ENCODE data around the gene NANOS3.

NANOS3 gene

GRCh38 chr19:13906910-13907309 lies 30.0 kb downstream of the NANOS3 start:
- peaks cover 17% of the 10 kb centered on the region for H3K79me2 ChIP-seq (ENCODE audit: control insufficient read depth, low read length)
- H3K4me3 ChIP-seq (ENCODE audit: low read length) = peak overlapping the region; percentile 78
- H3K9me2 ChIP-seq (replicated peaks; ENCODE audit: control insufficient read depth, low read length) = no peaks in the 10 kb centered on the region
- peaks cover 27% of the 10 kb centered on the region for H3K4me1 ChIP-seq (ENCODE audit: control insufficient read depth, low read length)
- H3K9me3 ChIP-seq (ENCODE audit: control insufficient read depth, insufficient read depth, low read length) = no peaks in the 10 kb centered on the region
- H3K4me2 ChIP-seq (ENCODE audit: low read length) = peak overlapping the region; percentile 80
- H3K27ac ChIP-seq (ENCODE audit: low read depth, low read length) = no peak overlapping the region
- no peak for TF ChIP-seq EZH2phosphoT487 (IDR thresholded peaks at IDR 0.05; ENCODE audit: borderline replicate concordance, low read length)
- TF ChIP-seq CTCF (IDR thresholded peaks at IDR 0.05; ENCODE audit: low read depth, low read length, poor library complexity, severe bottlenecking) = no peak
- no peaks in the 10 kb centered on the region for H4K20me1 ChIP-seq (ENCODE audit: control insufficient read depth, insufficient read depth, low read depth, low read length)
- no peaks in the 10 kb centered on the region for H3K27me3 ChIP-seq (ENCODE audit: control insufficient read depth, low read length)
- H3K36me3 ChIP-seq (ENCODE audit: control insufficient read depth, low read length) = peaks cover 13% of the 10 kb centered on the region
- no peaks in the 10 kb centered on the region for H3F3A ChIP-seq (ENCODE audit: control insufficient read depth, insufficient read depth)

- H4K20me1 ChIP-seq (ENCODE audit: control insufficient read depth, insufficient read depth, low read depth, low read length) = no peaks in the 10 kb centered on the region
- H3K27ac ChIP-seq (ENCODE audit: low read depth, low read length) = no peak overlapping the region
- no peaks in the 10 kb centered on the region for H3K27me3 ChIP-seq (ENCODE audit: control insufficient read depth, low read length)
- no peaks in the 10 kb centered on the region for H3K9me3 ChIP-seq (ENCODE audit: control insufficient read depth, insufficient read depth, low read length)
- H3K36me3 ChIP-seq (ENCODE audit: control insufficient read depth, low read length) = peaks cover 29% of the 10 kb centered on the region
- H3K4me3 ChIP-seq (ENCODE audit: low read length) = no peak overlapping the region
- peaks cover 18% of the 10 kb centered on the region for H3K4me1 ChIP-seq (ENCODE audit: control insufficient read depth, low read length)
- no peak for TF ChIP-seq CTCF (IDR thresholded peaks at IDR 0.05; ENCODE audit: low read depth, low read length, poor library complexity, severe bottlenecking)
- no peak for TF ChIP-seq EZH2phosphoT487 (IDR thresholded peaks at IDR 0.05; ENCODE audit: borderline replicate concordance, low read length)
- H3K9me2 ChIP-seq (replicated peaks; ENCODE audit: control insufficient read depth, low read length) = no peaks in the 10 kb centered on the region
- no peaks in the 10 kb centered on the region for H3F3A ChIP-seq (ENCODE audit: control insufficient read depth, insufficient read depth)
- peaks cover 17% of the 10 kb centered on the region for H3K79me2 ChIP-seq (ENCODE audit: control insufficient read depth, low read length)
- no peak overlapping the region for H3K4me2 ChIP-seq (ENCODE audit: low read length)
Observed at GRCh38 chr19:13908674-13909073, 31.7 kb downstream of the NANOS3 start.

- Histone ChIP-seq H3K4me2 (ENCODE audit: low read length) (no peak overlapping the region), H3K9me3 (ENCODE audit: control insufficient read depth, insufficient read depth, low read length) (no peaks in the 10 kb centered on the region), H3K36me3 (ENCODE audit: control insufficient read depth, low read length) (peaks cover 29% of the 10 kb centered on the region), H3K27me3 (ENCODE audit: control insufficient read depth, low read length) (no peaks in the 10 kb centered on the region), H3K9me2 (replicated peaks; ENCODE audit: control insufficient read depth, low read length) (no peaks in the 10 kb centered on the region), H3K4me3 (ENCODE audit: low read length) (no peak overlapping the region), H3K4me1 (ENCODE audit: control insufficient read depth, low read length) (peaks cover 16% of the 10 kb centered on the region), H3K79me2 (ENCODE audit: control insufficient read depth, low read length) (peaks cover 17% of the 10 kb centered on the region), H3F3A (ENCODE audit: control insufficient read depth, insufficient read depth) (no peaks in the 10 kb centered on the region), H4K20me1 (ENCODE audit: control insufficient read depth, insufficient read depth, low read depth, low read length) (no peaks in the 10 kb centered on the region), H3K27ac (ENCODE audit: low read depth, low read length) (no peak overlapping the region)
- no peak for TF ChIP-seq CTCF (IDR thresholded peaks at IDR 0.05; ENCODE audit: low read depth, low read length, poor library complexity, severe bottlenecking)
- TF ChIP-seq EZH2phosphoT487 (IDR thresholded peaks at IDR 0.05; ENCODE audit: borderline replicate concordance, low read length) = no peak
Observed at GRCh38 chr19:13909430-13909829, 32.5 kb downstream of the NANOS3 start.

- H3K27me3 ChIP-seq (ENCODE audit: control insufficient read depth, low read length) = no peaks in the 10 kb centered on the region
- H3K4me1 ChIP-seq (ENCODE audit: control insufficient read depth, low read length) = no peaks in the 10 kb centered on the region
- peaks cover 54% of the 10 kb centered on the region for H3K36me3 ChIP-seq (ENCODE audit: control insufficient read depth, low read length)
- no peak overlapping the region for H3K27ac ChIP-seq (ENCODE audit: low read depth, low read length)
- H3K79me2 ChIP-seq (ENCODE audit: control insufficient read depth, low read length) = no peaks in the 10 kb centered on the region
- no peaks in the 10 kb centered on the region for H3F3A ChIP-seq (ENCODE audit: control insufficient read depth, insufficient read depth)
- no peak for TF ChIP-seq CTCF (IDR thresholded peaks at IDR 0.05; ENCODE audit: low read depth, low read length, poor library complexity, severe bottlenecking)
- no peak for TF ChIP-seq EZH2phosphoT487 (IDR thresholded peaks at IDR 0.05; ENCODE audit: borderline replicate concordance, low read length)
- H4K20me1 ChIP-seq (ENCODE audit: control insufficient read depth, insufficient read depth, low read depth, low read length) = no peaks in the 10 kb centered on the region
- no peak overlapping the region for H3K4me3 ChIP-seq (ENCODE audit: low read length)
- H3K4me2 ChIP-seq (ENCODE audit: low read length) = no peak overlapping the region
- no peaks in the 10 kb centered on the region for H3K9me3 ChIP-seq (ENCODE audit: control insufficient read depth, insufficient read depth, low read length)
- no peaks in the 10 kb centered on the region for H3K9me2 ChIP-seq (replicated peaks; ENCODE audit: control insufficient read depth, low read length)
Observed at GRCh38 chr19:13913352-13913751, 36.4 kb downstream of the NANOS3 start.

All from DOHH2 (cell line).